ENCODE data around the gene CLTB.

DNA sequence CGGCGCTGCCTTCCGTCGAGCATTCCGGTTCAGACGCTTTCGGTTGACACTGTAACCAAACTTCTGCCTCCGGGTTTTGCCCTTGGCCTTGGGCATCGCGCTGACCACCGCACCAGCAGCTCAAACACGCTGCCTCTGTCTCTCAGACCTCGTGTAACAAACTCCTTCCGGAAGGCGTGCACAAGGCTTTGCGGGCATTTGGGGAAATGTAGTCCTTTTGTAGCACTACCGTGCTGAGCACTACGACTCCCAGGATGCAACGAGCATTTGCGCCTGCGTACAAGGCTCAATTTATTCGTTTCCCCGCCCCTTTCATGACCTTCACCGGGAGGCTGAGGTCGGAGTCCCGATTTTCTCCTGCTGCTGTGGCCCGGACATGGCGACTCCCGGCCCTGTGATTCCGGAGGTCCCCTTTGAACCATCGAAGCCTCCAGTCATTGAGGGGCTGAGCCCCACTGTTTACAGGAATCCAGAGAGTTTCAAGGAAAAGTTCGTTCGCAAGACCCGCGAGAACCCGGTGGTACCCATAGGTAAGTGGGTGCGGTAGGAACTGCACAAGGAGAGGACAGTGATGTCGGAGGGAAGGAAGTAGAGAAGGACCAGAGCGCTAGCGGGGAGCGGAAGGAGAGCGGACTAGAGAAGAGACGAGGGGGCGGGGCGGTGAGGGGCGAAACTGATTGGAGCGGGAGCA is 27.8 kb downstream of the CLTB start, which contains the start of the genes HIGD2A and NOP16:
- no peak for TF ChIP-seq GATA3 (IDR thresholded peaks at IDR 0.05; ENCODE audit: low read depth, low read length)
- TF ChIP-seq GATA2 (IDR thresholded peaks at IDR 0.05; ENCODE audit: low read depth, low read length) = no peak
